Measurements from ENCODE around the gene TTBK2. TPM values are rescaled to one million over a fixed set of nuclear protein-coding genes. Genes with fewer than 3 reads are reported as not detected.

The TTBK2 gene
- total RNA-seq, 1 experiment from 2014 or later: 10.6 TPM

DNA sequence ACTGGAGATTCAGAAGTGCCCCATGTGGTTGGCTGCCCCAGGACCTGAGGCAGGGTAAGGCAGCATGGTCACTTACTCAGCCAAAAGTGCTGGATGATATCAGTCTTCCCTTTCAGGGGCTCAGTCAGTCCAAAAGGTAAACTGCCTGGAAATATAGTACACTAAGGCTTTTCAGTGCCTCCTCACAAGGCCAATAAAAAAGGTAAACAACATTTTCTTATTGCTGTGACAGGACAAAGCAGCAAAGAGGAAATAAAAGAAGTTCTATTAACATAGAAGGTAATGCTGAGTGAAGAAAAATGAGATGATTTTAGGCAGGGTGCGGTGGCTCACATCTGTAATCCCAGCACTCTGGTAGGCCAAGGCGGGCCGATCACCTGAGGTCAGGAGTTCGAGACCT lies 117.1 kb downstream of the TTBK2 start:
- no peak overlapping the region for H3K4ac ChIP-seq (ENCODE audit: low read depth, low read length)
- no peak overlapping the region for H3K56ac ChIP-seq (ENCODE audit: insufficient read length, low read depth, low read length)
- peaks cover 4 to 6% (median 4%) of the 10 kb centered on the region in 3 experiments for H3K36me3 Mint-ChIP-seq (ENCODE audit: insufficient read depth in 1 of 3, low read depth in 3 of 3)
- H3K18ac ChIP-seq (ENCODE audit: insufficient read length, low read depth, low read length): no peak overlapping the region
- H2BK12ac ChIP-seq (ENCODE audit: insufficient read length, low read depth, low read length): no peak overlapping the region
- no peak overlapping the region for H3T11ph ChIP-seq (ENCODE audit: low read length)
- no peaks in the 10 kb centered on the region for H4K20me1 ChIP-seq (ENCODE audit: control insufficient read depth, insufficient read depth, insufficient read length)
- no peak overlapping the region for H4K8ac ChIP-seq (replicated peaks; ENCODE audit: insufficient read length, low read depth, low read length)
- no peak overlapping the region for H2BK120ac ChIP-seq (ENCODE audit: low read depth, low read length, poor library complexity, severe bottlenecking)
- no peak overlapping the region for H3K27ac ChIP-seq (ENCODE audit: insufficient read length, low read depth, low read length)
- TF ChIP-seq, protein P1, sequence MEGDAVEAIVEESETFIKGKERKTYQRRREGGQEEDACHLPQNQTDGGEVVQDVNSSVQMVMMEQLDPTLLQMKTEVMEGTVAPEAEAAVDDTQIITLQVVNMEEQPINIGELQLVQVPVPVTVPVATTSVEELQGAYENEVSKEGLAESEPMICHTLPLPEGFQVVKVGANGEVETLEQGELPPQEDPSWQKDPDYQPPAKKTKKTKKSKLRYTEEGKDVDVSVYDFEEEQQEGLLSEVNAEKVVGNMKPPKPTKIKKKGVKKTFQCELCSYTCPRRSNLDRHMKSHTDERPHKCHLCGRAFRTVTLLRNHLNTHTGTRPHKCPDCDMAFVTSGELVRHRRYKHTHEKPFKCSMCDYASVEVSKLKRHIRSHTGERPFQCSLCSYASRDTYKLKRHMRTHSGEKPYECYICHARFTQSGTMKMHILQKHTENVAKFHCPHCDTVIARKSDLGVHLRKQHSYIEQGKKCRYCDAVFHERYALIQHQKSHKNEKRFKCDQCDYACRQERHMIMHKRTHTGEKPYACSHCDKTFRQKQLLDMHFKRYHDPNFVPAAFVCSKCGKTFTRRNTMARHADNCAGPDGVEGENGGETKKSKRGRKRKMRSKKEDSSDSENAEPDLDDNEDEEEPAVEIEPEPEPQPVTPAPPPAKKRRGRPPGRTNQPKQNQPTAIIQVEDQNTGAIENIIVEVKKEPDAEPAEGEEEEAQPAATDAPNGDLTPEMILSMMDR (conservative IDR thresholded peaks at IDR 0.05): no peak
- H3K27me3 ChIP-seq (ENCODE audit: insufficient read depth, low read length): no peaks in the 10 kb centered on the region
- H3K27ac Mint-ChIP-seq: no peak overlapping the region
- no peak overlapping the region for H3K14ac ChIP-seq (ENCODE audit: insufficient read depth, low read length)
- no peaks in the 10 kb centered on the region for H3K9me3 Mint-ChIP-seq
- H3K4me2 ChIP-seq (ENCODE audit: insufficient read depth, insufficient read length, low read length): no peak overlapping the region
- no peak overlapping the region for H3K23ac ChIP-seq (ENCODE audit: insufficient read length, low read depth, low read length)
- H4K91ac ChIP-seq (ENCODE audit: insufficient read length, low read depth, low read length): no peak overlapping the region
- no peaks in the 10 kb centered on the region for H3K9me3 ChIP-seq (ENCODE audit: control insufficient read depth, low read depth, low read length)
- no peaks in the 10 kb centered on the region for H3K27me3 Mint-ChIP-seq (ENCODE audit: low read depth)
- no peak overlapping the region for H2BK20ac ChIP-seq (ENCODE audit: low read depth, low read length, poor library complexity, severe bottlenecking)
- H4K5ac ChIP-seq (ENCODE audit: insufficient read length, low read depth, low read length): no peak overlapping the region
- H2AFZ ChIP-seq (ENCODE audit: low read length): no peak overlapping the region
- H2AK5ac ChIP-seq (ENCODE audit: insufficient read length, low read length): no peak overlapping the region
- H3K4me1 Mint-ChIP-seq: no peaks in the 10 kb centered on the region
- no peaks in the 10 kb centered on the region for H3K79me1 ChIP-seq (ENCODE audit: insufficient read depth, low read depth, low read length, poor library complexity, severe bottlenecking)
- DNase-seq: no peak
- H3K79me2 ChIP-seq (ENCODE audit: insufficient read depth, low read length): no peaks in the 10 kb centered on the region
- H2BK5ac ChIP-seq (ENCODE audit: insufficient read length, low read length): no peak overlapping the region
- H3K4me1 ChIP-seq (ENCODE audit: insufficient read depth, low read length): no peaks in the 10 kb centered on the region
- no peaks in the 10 kb centered on the region for H3K23me2 ChIP-seq (ENCODE audit: insufficient read length, low read depth, low read length, poor library complexity, severe bottlenecking)
- H3K9ac ChIP-seq (ENCODE audit: extremely low read depth, insufficient read length, low read length): no peak overlapping the region
- H3K4me3 Mint-ChIP-seq: no peak overlapping the region
- no peak overlapping the region for H2BK15ac ChIP-seq (ENCODE audit: low read depth, low read length)
- no CpG with 5 or more reads among the region's 4 CpGs for WGBS (ENCODE audit: extremely low coverage, insufficient read length, low lambda C conversion rate)

Data from H9 (cell line).